ENCODE results near the gene FES.

FES gene

GRCh38 chr15:90863987-90864386 lies 20.3 kb upstream of the FES start:
- Histone ChIP-seq H3K4me1 (ENCODE audit: insufficient read depth, low read length, severe bottlenecking) (no peaks in the 10 kb centered on the region), H3K9ac (ENCODE audit: low read length) (no peak overlapping the region), H3K27me3 (ENCODE audit: insufficient read depth, low read length) (0 out of 2 replicates have a peak, but pooled peaks cover 9% of the 10 kb centered on the region), H3K36me3 (ENCODE audit: insufficient read depth, low read length) (no peaks in the 10 kb centered on the region), H3K4me2 (ENCODE audit: low read length) (no peak overlapping the region), H3K79me2 (ENCODE audit: insufficient read depth, low read length) (no peaks in the 10 kb centered on the region), H3F3A (ENCODE audit: insufficient read depth, low read length) (no peaks in the 10 kb centered on the region), H2AFZ (ENCODE audit: low read length) (no peak overlapping the region), H4K20me1 (ENCODE audit: insufficient read depth, low read length) (no peaks in the 10 kb centered on the region), H3K27ac (ENCODE audit: low read depth, low read length, poor library complexity, severe bottlenecking) (no peak overlapping the region), H3K9me3 (ENCODE audit: low read length) (no peaks in the 10 kb centered on the region), H3K4me3 (ENCODE audit: low read depth, low read length, poor library complexity, severe bottlenecking) (no peak overlapping the region), H3K9me2 (ENCODE audit: low read depth, low read length) (no peaks in the 10 kb centered on the region)
- no peak for TF ChIP-seq CTCF (IDR thresholded peaks at IDR 0.05; ENCODE audit: low read length)

GRCh38 chr15:90864507-90864906 lies 19.8 kb upstream of the FES start:
- no peak overlapping the region for H2AFZ ChIP-seq (ENCODE audit: low read length)
- H3K9me2 ChIP-seq (ENCODE audit: low read depth, low read length), result no peaks in the 10 kb centered on the region
- H3K9me3 ChIP-seq (ENCODE audit: low read length), result no peaks in the 10 kb centered on the region
- no peaks in the 10 kb centered on the region for H3K79me2 ChIP-seq (ENCODE audit: insufficient read depth, low read length)
- H3K4me1 ChIP-seq (ENCODE audit: insufficient read depth, low read length, severe bottlenecking), result no peaks in the 10 kb centered on the region
- H3K4me2 ChIP-seq (ENCODE audit: low read length), result no peak overlapping the region
- no peak overlapping the region for H3K27ac ChIP-seq (ENCODE audit: low read depth, low read length, poor library complexity, severe bottlenecking)
- no peaks in the 10 kb centered on the region for H3K36me3 ChIP-seq (ENCODE audit: insufficient read depth, low read length)
- no peak for TF ChIP-seq CTCF (IDR thresholded peaks at IDR 0.05; ENCODE audit: low read length)
- TF ChIP-seq EZH2 (IDR thresholded peaks at IDR 0.05; ENCODE audit: borderline replicate concordance, low read length), result no peak
- H3K27me3 ChIP-seq (ENCODE audit: insufficient read depth, low read length), result 0 out of 2 replicates have a peak, but pooled peaks cover 9% of the 10 kb centered on the region
- H4K20me1 ChIP-seq (ENCODE audit: insufficient read depth, low read length), result no peaks in the 10 kb centered on the region
- H3F3A ChIP-seq (ENCODE audit: insufficient read depth, low read length), result no peaks in the 10 kb centered on the region
- no peak overlapping the region for H3K4me3 ChIP-seq (ENCODE audit: low read depth, low read length, poor library complexity, severe bottlenecking)
- H3K9ac ChIP-seq (ENCODE audit: low read length), result no peak overlapping the region

- TF ChIP-seq EZH2 (IDR thresholded peaks at IDR 0.05; ENCODE audit: borderline replicate concordance, low read length) (no peak), CTCF (IDR thresholded peaks at IDR 0.05; ENCODE audit: low read length) (no peak)
- Histone ChIP-seq H3F3A (ENCODE audit: insufficient read depth, low read length) (no peaks in the 10 kb centered on the region), H3K4me1 (ENCODE audit: insufficient read depth, low read length, severe bottlenecking) (peaks cover 6% of the 10 kb centered on the region), H3K27me3 (ENCODE audit: insufficient read depth, low read length) (0 out of 2 replicates have a peak, but pooled peaks cover 9% of the 10 kb centered on the region), H3K79me2 (ENCODE audit: insufficient read depth, low read length) (no peaks in the 10 kb centered on the region), H3K9me2 (ENCODE audit: low read depth, low read length) (no peaks in the 10 kb centered on the region), H3K4me3 (ENCODE audit: low read depth, low read length, poor library complexity, severe bottlenecking) (no peak overlapping the region), H3K27ac (ENCODE audit: low read depth, low read length, poor library complexity, severe bottlenecking) (no peak overlapping the region), H4K20me1 (ENCODE audit: insufficient read depth, low read length) (no peaks in the 10 kb centered on the region), H3K9me3 (ENCODE audit: low read length) (no peaks in the 10 kb centered on the region), H3K4me2 (ENCODE audit: low read length) (no peak overlapping the region), H3K9ac (ENCODE audit: low read length) (no peak overlapping the region), H3K36me3 (ENCODE audit: insufficient read depth, low read length) (no peaks in the 10 kb centered on the region), H2AFZ (ENCODE audit: low read length) (no peak overlapping the region)
Measured at GRCh38 chr15:90865702-90866101, 18.6 kb upstream of the FES start.

Measured in OCI-LY1 (cell line).